ENCODE results near the gene BTBD16.

BTBD16 gene

DNA sequence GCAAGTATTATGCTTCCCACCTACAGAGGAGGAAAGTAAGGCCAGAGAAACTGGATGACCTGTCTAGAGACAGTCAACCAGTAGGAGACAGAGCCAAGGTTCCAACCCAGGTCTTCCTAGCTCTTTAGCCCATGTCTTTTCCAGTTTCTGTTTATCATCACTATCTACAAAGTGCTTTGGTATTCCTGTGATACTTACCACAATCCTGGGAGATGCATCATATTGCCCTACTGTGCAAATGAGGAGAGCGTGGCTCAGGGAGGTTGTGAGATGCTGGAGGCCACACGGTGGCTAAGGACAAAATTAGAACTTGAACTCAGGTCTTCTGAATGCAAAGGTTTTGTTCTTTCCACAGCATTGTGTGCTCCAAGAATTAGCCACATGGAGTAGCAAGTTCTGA, 92.2 kb downstream of the BTBD16 start:
- H3K4me3 ChIP-seq (ENCODE audit: low read length): peak overlapping the region; percentile 21
- peak; percentile 65 for DNase-seq (ENCODE audit: low read depth)
- TF ChIP-seq, protein P1, sequence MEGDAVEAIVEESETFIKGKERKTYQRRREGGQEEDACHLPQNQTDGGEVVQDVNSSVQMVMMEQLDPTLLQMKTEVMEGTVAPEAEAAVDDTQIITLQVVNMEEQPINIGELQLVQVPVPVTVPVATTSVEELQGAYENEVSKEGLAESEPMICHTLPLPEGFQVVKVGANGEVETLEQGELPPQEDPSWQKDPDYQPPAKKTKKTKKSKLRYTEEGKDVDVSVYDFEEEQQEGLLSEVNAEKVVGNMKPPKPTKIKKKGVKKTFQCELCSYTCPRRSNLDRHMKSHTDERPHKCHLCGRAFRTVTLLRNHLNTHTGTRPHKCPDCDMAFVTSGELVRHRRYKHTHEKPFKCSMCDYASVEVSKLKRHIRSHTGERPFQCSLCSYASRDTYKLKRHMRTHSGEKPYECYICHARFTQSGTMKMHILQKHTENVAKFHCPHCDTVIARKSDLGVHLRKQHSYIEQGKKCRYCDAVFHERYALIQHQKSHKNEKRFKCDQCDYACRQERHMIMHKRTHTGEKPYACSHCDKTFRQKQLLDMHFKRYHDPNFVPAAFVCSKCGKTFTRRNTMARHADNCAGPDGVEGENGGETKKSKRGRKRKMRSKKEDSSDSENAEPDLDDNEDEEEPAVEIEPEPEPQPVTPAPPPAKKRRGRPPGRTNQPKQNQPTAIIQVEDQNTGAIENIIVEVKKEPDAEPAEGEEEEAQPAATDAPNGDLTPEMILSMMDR (IDR thresholded peaks at IDR 0.05; ENCODE audit: insufficient read depth, low read depth, low read length, missing control alignments): no peak

DNA sequence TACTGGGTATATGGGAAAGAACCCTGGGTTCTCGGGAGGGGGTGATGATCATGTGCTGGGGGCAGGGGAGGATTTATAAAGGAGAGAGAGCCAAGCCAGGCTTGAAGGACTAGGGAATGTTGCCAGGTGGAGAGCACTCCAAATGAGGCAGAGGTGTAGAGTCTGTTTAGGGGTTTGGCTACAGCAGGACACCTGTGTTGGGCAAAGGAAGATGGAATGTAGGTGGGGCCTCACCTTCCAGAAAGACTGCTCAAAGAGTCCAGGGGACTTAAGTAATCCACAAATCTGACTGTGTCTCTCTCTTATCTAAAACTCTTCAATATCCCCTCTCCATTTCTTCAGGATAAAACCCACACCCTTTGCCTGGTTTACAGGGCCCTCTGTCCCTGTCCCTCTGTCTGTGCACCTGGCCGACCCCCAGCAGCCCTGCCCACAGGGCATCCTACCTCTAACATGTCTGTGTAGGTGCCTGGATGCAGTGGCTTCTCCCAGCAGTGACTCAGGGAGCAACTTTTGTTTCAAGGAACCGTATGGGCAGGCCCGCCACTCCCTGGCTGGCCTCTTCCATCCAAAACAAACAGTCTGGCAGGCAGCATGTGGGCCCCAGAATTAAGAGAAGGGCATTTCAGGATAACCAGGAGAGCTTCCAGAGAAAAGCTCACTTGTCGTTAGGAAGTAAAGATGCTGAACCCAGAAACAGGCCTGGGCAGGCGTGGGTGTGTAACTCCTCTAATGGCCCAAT, 92.8 kb downstream of the BTBD16 start:
- peak overlapping the region; percentile 21 for H3K4me3 ChIP-seq (ENCODE audit: low read length)
- TF ChIP-seq, protein P1 (IDR thresholded peaks at IDR 0.05; ENCODE audit: insufficient read depth, low read depth, low read length, missing control alignments): no peak
- DNase-seq (ENCODE audit: low read depth): peak; percentile 86

DNA sequence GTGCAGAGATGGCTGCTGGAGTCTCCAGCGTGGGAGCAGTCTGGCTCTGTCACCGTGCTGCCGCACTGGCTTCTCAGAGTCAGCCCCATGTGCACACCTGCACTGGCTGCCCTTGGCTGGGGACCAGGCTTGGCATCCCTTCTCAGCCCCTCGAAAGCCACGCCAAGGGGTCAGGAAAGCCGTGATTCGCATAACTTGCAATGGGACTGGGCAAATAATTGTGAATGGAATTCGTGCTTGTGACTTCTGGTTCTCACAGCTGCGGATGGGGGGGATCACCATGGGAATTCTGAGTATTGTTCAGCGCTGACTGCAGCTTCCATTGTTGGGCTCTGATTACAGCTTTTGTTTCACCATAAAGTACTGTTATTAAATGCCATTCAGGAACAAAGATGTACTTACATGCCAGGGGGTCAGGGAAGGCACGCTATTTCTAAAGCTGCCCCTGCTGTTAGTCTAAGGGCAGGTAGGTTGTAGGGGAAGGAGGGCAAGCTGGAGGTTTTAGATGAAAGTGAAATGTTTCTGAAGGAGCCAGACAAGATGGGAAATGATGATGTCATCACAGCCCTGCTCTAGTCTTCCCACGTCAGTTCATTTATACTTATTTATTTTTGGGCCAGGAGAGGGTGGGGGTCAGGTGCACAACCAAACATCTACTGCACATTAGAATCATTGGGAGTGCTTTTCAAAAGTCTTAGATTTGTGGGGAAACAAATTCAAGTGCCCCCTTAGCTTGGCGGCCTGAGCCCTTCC, 97.6 kb downstream of the BTBD16 start:
- no peak overlapping the region for H3K4me3 ChIP-seq (ENCODE audit: low read length)
- TF ChIP-seq, protein P1 (IDR thresholded peaks at IDR 0.05; ENCODE audit: insufficient read depth, low read depth, low read length, missing control alignments): no peak
- no peak for DNase-seq (ENCODE audit: low read depth)

DNA sequence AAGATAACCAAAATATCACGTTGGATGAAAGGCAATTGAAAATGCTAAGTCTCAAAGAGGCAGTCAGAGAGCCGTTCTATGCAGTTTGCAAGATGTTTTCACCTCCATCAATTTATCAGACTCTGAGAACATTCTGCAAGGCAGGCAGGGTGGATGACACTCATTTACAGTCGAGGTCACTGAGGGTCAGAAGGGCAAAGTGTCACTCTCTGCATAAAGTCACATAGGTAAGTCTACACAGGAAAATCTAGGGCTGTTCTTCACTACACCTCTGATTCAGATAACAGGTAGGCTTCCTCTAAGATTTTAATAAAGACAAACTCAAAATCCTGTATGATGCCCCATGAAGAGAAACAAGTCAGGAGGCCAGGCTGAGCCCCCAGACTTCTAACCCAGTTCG, 102.0 kb downstream of the BTBD16 start:
- TF ChIP-seq, protein P1 (IDR thresholded peaks at IDR 0.05; ENCODE audit: insufficient read depth, low read depth, low read length, missing control alignments): no peak
- H3K4me3 ChIP-seq (ENCODE audit: low read length): no peak overlapping the region
- DNase-seq (ENCODE audit: low read depth): no peak

DNA sequence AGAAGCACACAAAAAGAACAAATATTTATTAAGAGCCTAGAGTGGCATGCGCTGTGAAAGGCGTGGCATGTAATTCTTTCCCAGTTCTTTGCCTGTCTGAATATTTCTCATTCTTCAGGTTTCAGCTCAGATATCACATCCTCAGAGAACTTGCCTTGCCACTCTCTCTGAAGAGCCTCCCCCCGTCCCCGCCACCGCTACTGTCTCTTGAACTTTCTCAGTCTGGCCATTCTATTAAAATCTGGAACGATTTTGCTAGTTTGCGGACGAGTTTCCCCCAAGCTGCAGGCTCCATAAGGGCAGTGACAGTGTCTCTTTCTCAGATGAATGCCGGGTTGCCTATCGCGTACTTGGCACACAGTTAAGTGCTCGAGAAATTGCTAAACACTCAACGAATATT, 102.6 kb downstream of the BTBD16 start:
- TF ChIP-seq, protein P1 (IDR thresholded peaks at IDR 0.05; ENCODE audit: insufficient read depth, low read depth, low read length, missing control alignments): no peak
- DNase-seq (ENCODE audit: low read depth): peak; percentile 54
- peak overlapping the region; percentile 59 for H3K4me3 ChIP-seq (ENCODE audit: low read length)

DNA sequence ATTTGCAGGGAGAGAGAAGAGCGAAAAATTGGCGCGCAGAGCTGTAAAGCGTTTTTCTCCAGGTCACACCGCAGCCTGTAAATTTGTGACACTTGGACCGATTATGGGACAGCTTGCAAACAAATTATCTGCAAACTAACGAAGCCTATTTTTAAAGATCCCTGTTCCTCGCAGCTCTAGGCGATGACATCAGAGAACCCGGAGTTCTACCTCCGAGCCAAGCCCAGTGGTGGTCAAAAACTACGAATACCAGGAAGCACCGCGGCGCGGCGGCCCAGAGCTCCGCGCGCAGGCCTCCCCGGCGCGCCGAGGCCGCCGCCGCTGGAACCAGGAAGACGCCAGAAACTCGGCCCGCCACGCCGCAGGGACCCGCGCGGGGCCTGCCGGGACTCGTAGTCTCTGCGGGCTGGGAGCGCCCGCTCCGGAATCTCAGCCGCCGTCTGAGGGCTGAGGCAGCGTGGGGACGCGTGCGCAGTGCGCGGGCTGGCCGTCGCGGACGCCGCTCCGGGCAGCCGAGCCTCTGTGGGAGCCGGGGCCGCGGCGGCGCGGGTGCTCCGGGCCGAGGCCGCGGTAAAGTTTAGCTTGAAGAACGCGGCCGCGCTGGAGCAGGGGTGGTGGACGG, 103.3 kb downstream of the BTBD16 start, which contains the start of gene PLEKHA1:
TSS of gene PLEKHA1 (plus strand) at position 472 of the 622 bp plus-strand sequence. CDS start 18,493 bp downstream, outside the sequence.
- TF ChIP-seq, protein P1 (IDR thresholded peaks at IDR 0.05; ENCODE audit: insufficient read depth, low read depth, low read length, missing control alignments): no peak
- peak within 1 kb of the TSS; percentile 88 for H3K4me3 ChIP-seq (ENCODE audit: low read length)
- peak; percentile 98 for DNase-seq (ENCODE audit: low read depth)
